COLO668 (cell line): ENCODE measurements around the gene SHH.

Experiments used
- DNase-seq: peaks from one replicate; lab custom pipeline; 2025; ENCODE audit not compliant: unreplicated experiment; lab: John Stamatoyannopoulos, UW

SHH gene

DNA sequence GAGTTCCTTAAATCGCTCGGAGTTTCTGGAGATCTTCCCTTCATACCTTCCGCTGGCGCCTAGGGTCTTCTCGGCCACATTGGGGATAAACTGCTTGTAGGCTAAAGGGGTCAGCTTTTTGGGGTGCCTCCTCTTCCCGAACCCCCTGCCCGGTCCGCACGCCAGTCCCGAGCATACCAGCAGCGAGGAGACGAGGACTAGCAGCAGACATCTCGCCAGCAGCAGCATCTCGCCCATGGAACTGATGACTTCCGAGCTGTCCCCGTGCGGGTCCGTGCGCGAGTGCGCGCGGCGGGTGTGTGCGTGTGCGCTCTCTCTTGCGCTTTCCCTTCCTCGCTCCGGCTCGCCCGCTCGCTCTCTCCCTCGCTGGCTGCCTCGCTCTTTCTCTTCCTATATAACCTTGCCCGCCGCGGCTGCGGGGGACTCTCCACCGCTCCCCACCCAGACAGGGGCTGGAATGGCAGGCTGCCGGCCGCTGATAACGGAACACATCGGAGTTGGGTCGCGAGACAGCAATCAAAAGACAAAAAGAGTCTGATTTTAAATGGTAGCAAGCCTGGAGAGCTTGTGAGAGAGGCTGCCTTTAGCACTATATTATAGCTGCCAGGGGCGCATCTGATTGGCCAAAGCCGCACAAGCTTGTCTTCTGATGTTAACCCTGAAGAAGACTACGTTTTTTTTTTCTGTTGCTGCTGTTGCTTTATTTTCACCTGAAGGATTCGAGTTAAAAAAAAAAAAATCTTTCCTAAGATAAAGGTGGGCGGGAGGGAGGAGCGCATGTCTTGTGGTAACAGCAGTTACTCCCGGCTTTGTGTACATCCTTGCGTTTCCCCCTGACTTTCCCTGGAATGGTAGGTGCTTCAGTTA lies at the start of gene SHH:
Gene SHH, minus strand, starts transcription at position 569 of the 867 bp plus-strand sequence. Its CDS starts 341 bp downstream, at position 228.
- no peak for DNase-seq

DNA sequence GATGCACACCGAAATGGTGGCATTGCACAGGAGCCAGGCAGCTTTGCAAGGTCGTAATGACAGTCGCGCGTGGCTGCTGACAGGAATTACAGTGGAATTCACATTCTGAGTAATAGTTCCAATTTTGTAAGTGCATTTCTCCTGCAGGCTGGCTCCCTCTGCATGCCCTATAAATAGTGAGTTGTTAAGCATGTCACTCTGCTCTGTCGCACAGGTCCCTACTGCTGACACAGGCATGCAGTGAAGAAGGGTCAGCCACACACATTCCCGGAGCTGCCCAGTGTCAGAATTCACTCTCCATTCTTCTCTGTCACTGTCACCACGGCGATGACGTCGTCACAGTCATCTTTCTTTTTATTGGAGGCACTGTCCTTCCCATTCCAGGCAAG lies 49.2 kb upstream of the SHH start:
- no peak for DNase-seq

DNA sequence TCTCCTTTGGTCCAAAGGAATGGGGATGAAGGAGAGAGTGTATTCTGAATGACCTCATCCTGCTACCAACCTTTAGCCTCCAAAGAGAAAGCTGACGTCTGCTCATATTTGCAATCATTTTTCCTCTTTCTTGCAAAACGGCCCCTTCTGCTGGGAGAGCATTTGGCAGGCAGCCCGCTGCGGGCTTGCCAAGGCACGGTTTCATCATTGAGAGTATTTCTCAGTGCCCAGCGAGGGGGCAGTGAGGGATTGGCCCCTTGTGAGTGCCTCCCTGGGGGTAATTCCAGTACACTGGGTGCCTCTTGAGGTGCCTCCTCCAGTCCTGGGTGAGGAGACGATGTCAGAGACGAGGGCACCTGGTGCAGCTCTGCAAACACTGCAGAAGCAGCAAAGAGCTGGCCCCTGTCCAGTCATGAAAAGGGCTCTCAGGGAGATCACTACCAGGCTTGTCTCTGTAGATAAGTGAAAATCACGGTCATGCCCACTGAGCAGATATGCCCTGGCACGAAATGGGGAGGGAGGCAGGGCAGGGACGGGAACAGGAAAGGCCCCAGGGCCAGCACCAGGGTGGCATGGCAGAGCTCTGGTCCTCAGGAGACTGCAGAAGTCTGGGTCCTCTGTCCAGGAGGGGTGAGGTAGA lies 48.7 kb upstream of the SHH start:
- no peak for DNase-seq

DNA sequence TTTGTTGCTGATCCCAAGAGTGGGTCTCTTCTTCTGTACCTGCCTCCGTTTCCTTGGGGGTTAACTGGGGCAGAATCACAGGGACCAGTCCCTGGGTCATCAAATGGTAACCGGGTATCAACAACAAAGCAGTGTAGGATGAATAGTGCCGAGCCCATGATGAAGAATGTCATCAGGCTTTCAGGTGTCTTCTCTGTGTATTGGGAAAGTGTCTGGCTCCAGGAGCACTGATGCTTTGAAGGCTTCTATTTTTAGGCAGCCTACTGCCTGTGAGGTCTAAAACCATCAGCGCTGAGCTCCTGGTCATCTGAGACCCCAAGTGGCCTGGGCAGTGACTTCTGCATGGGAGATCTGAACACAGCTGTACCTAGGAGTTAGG lies 48.2 kb upstream of the SHH start:
- no peak for DNase-seq

DNA sequence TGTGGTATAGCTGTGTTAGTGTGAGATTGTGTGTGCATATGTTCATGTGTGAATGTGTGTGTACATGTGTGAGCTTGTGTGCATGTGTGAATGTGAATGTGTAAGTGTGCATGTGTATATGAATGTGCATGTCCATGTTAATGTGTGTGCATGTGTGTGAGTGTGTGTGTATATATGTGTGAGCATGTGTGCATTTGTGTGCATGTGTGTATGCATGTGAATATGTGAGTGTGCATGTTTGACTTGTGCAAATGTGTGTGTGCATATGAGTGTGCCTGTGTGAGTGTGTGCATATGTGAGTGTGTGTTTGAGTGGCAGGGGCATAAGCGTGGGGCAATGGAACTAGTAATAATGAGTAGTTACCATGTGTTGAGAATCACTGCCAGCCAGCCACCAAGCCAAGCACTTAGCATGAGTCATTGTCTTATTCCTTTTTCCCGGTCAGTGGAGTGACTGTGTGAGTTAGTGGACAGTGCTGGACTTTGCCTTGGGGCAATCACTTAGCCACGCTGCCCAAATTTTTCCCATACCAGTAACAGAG lies 46.3 kb upstream of the SHH start:
- DNase-seq: no peak

DNA sequence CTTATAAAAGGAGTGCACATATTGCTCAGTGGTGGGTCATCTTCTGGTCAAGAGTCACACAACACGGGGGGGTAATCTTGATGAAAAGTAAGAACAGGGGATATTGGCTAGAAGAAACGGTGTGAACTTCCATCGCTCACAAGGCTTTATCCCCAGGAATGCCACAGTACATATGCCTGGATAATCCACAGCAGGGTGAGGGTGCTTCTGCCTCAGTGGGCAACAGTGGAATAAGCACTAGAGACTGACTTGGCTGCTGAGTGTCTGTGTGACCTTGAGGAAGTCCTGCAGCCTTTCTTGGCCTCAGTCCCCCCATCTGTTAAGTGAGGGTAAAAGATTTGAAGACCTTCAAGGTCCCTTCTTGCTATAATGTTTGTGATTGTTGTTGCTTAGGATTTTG lies 44.9 kb upstream of the SHH start:
- DNase-seq: no peak

DNA sequence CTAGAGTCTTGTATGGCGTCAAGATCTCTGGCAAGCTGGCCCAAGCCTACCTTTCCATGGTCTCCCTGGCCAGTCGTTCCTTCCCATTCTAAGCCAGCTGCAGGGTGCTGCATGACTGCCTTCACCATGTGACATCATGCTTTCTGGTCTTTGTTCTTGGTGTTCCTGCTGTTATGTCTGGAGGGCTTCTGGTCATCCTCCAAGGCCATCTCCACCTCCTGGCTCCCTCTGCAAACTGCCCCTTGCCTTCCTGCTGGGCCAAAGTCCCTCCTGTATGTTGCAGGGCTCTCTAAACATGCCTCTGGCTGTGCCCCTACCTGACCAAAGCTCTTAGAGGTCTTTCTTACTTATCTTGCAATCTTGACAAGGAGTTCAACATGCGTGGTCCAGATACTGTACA lies 44.4 kb upstream of the SHH start:
- no peak for DNase-seq

DNA sequence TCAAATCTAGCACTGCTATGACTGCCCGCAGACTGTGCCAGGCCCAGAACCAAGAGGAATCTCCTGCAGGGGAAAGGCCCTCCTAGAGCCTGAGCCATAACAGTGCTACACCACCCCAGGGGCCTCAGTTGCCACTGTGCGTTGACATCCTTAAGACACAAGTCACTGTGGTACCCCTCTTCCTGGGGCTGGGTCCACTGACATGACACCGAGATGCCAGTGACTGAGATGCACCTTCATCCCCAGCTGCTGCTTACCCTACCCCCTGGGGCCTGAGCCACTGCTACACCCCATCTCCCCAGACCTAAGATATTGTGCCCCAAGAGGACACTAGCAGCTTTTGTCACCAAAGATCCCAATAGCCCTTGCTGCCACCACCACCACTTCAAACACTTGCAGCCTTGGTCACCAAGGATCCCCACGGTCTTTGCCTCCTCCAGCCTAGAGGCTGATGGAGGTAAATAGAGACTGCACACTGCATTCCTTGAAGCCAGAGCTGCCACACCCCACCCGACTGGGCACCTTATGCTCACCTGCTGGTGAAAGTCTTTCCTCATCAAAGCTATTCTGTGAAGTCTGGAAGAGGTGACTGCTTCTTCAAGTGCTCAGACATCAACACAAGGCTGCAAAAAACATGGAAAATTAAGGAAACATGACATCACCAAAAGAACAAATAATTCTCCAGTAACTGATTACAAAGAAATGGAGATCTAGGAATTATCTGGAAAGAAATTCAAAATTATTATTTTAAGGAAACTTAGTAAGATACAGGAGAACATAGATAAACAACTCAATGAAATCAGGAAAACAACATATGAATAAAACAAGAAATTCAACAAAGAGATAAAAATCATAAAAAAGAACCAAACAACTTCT lies 40.4 kb upstream of the SHH start:
- no peak for DNase-seq

DNA sequence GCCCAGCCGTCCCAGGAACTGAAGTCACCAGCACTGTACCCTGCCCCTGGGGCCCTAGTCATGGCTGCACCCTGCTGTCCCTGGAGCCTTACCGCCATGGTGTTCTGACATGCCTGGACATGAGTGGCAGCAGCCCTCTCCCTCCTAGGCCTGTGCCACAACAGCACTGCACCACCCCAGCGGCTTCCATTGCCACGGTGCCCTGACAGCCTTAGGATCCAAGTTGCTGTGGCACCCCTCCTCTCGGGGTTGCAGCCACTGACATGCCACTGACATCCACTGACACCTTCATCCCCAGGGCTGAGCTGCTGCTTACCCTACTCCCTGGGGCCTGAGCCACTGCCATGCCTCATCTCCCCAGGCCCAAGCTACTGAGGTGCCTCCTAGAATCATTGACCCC lies 39.6 kb upstream of the SHH start:
- DNase-seq: no peak

DNA sequence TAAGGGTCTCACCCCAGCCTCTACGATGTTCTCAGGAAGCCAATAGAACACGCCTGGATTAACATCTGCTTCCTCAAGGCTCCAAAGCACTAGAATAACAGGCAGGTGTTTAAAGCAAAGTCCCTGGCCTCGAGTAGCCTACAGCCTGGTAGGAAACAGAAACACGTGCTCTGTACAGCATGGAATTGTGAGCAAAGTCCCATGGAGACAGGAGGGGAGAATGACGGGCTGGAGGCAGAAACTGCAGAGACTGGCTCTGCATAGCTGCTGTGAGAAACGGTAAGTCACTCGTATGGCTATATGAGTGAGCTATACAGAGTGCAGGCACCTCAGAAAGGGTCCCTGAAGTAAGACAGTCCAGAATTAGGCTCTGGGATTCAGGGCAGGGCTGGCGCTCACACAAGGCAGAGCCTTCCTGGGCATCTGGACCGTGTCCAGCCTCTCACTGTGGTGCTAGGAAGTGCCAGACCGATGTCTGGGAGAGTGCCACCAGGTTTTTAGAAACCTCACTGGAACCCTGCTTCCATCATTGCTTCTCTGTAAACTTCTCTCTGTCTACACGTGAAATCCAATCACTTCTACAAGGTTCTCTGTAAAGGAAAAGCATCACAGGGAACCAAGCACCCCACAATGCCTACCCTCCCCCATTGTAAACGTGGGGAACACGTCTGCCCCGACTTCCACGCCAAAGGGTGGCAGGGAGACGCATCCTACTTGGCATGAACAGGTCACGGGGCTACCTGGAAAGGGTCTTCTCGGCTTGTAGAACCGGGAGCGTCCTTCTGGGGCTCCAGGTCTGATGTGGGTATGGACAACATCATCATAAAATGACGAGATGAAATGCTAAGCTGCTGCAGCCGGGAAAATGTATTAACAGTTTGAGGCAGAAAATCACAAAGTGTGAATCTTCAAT lies 38.8 kb upstream of the SHH start:
- DNase-seq: no peak

DNA sequence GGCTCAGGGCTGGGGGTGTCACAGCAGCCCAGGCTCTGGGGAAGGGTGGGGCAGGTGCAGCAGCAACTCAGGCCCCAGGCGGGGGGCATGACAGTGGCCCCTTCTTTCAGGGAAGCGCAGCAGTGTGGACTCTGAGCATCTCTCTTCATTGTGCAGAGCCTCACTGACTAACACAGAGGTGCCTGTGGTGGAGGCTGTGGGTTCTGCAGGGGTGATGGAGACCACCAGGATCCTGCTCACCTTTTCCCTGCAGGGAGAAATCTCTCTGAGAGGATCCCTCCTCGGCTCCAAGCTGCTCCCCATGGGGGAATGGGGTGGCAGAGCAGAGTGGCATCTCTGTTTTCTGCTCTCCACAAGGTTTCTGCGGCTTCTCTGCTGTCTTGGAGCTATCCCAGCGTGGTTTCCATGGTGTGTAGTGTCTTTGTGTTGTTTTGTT lies 37.8 kb upstream of the SHH start:
- DNase-seq: no peak

DNA sequence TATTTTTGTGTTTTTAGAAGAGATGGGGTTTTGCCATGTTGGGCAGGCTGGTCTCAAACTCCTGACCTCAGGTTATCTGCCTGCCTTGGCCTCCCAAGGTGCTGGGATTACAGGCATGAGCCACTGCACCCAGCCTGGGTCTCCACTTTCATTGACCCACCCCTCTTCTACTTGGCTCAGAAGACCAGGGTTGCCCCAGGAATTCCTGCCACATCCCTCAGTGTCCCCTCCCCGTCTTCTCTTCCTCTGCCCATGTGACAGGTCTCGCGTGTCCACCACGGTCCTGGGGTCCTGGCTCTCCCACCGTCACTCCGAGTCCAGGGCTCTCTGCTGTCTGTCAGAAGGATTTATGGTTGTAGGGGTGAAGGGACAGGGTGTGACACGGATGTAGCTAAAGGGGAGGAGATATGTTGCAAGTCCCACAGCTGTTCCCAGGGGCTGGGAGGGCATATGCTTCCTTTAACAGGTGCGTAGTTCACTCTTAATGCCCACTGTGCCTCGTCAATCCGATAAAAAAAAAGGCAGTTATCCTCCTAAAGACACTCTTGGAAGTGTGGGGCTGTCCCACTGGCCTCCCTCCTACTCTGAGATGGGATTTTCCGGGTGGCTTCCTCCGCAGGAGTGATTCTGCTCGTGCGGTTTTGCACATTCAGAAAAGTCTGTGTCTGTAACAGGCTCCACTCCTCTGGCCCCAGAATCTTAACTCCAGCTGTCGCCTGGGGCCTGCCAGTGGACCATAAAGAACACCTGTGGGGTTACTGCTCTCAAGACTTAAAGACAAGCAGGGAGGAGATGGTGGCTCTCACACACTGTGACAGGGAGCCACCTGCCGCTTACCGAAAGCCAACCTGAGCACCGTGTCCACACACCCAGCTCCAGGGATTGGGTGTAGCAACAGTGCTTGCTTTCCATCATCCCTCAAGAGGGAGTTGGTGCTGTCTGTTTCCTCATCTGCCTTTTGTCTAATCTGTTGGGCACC lies 36.7 kb upstream of the SHH start:
- no peak for DNase-seq

DNA sequence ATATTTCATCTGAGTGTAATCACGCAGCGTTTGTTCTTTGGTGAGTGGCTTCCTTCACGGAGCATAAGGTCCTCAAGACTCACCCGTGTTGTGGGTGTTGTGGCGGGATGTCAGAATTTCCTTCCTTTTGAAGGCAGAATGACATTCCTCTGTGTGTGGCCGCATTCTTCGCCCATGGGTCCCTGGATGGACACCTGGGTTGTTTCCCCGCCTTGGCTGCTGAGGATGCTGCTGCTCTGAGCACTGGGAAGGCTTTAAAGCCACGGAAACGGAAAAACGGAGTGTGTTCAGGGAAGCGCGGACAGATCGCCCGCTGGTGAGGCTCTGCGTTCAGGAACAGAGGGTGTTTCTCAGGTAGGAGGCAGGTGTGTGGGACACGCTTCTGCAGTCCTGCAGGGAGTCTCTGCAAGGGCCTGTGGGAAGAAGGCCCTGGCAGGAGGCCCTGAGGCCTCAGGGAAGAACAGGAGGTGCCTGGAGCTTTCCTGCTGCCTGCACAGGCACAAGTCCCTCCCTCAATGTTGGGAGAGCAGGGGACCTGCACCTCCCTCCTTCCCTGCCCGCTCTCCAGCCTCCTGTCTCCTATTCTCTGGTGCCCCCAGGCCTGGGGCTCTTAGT lies 35.7 kb upstream of the SHH start:
- no peak for DNase-seq

DNA sequence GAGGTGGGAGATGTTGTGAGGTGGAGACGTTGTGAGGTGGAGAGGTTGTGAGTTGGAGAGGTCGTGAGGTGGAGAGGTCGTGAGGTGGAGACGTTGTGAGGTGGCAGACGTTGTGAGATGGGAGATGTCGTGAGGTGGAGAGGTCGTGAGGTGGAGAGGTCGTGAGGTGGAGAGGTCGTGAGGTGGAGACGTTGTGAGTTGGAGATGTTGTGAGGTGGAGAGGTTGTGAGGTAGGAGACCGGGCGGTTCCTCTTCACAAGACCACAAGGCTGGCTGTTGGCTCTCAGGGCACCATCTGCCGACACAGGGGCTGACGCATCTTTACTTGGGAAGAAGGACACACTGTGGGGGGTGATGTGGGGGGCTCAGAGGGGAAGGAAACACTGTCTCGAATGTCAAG lies 34.7 kb upstream of the SHH start:
- no peak for DNase-seq

DNA sequence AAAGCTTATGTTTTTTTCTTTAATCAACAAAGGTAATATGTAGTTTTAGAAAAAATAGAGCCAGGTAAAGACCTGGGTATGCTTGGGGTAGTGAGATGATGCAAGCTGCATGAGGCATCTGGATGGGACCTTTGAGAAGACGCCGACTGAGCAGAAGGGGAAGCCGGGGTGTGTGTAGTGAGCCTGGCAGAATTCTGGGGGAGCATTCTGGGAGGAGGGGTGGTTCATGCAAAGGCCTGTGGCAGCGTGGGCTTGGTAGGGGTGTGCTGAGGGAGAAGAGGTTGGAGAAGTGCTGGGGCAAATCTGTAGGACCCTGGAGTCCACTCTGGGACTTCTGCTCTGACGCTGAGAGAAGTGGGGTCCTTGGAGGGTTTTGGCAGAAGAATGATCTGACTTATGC lies 33.9 kb upstream of the SHH start:
- DNase-seq: no peak

DNA sequence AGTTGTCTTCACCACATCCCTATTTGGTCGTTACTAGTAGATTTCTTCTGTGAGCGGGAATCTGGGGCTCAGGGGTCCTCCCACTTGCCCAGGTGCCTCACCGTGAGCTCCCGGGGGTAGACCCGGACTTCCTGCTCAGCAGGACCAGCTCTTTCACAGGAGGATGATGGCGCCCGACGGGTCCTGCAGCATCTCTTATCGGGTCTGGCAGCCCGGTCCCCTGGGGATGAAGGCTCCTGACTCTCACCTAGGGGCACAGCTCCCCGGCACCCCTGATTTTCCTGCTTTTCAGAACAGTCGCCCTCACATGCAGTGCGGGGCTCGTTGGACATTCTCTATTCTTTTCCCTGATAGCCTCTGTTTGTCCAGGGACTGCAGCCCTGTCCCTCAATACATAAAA lies 33.0 kb upstream of the SHH start:
- DNase-seq: no peak

DNA sequence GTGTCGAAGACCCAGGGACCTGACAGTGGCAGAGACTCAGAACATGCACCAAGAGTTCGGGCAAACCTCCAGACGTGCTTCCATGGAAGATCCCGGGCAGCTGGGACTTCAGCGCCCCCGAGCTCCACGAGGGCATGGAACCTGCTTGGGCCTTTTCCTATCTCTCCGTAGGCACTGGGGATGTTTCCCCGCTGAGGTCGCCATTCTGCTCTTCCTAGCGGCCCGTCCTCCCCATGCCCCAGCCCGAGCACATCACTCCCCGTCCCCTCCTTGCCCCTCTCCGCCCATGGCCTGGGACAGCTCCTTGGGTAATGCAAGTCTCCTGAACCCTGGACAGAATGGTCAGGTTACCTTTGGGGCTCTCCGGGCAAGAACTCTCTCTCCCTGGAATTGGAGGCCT lies 32.3 kb upstream of the SHH start:
- no peak for DNase-seq

DNA sequence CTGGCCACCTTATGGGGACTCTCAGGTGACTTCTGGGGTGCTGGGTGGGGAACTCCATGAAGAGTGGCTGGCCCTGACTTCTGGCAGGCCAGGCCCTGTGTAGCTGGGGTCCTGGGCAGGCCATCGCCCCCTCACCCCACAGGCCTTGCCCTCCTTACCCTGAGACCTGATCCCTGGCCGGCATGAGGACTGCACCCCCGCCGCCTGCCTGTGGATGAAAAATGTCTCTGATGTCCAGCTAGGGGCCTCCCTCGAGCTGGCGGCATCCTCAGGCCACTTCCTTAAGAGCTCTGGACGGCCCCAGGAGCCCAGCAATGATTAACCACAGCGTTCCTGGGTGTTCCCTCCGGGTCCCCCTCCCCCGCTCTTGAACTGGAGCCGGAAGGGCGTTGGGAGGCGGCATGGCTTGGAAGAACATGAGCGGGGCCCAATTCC lies 31.8 kb upstream of the SHH start:
- DNase-seq: no peak
